Osteoblast (primary cell): Measurements from ENCODE around the gene CDH6. TPM values are rescaled to one million over a fixed set of nuclear protein-coding genes. Genes with fewer than 3 reads are reported as not detected.
A peak's percentile ranks its signal among the peaks of the same experiment; 100 is the strongest.

ENCODE experiments used
- DNase-seq: peaks from one replicate; pipeline ENCODE4 v3.0.0; 2011; ENCODE audit warnings: low spot score, mixed read lengths; ENCODE audit not compliant: insufficient read length; ENCODE audit errors: missing footprints
- H2AFZ ChIP-seq: 2 replicates; pipeline ENCODE4 v1.6.0; 2011; ENCODE audit warnings: mild to moderate bottlenecking, low read length
- H3K27ac ChIP-seq: 2 replicates; pipeline ENCODE4 v1.5.1; 2011; ENCODE audit warnings: mild to moderate bottlenecking, low read depth, low read length, moderate library complexity
- H3K27me3 ChIP-seq: 2 replicates; pipeline ENCODE4 v1.6.0; 2012; ENCODE audit warnings: mild to moderate bottlenecking, control low read depth, inconsistent platforms, low read length, moderate library complexity; ENCODE audit not compliant: insufficient read depth
- H3K36me3 ChIP-seq: 2 replicates; pipeline ENCODE4 v1.5.1; 2011; ENCODE audit warnings: mild to moderate bottlenecking, low read length, control low read depth, moderate library complexity; ENCODE audit not compliant: insufficient read depth
- H3K4me1 ChIP-seq: 2 replicates; pipeline ENCODE4 v1.5.1; 2011; ENCODE audit warnings: mild to moderate bottlenecking, low read length, control low read depth, moderate library complexity; ENCODE audit not compliant: insufficient read depth
- H3K4me2 ChIP-seq: 2 replicates; pipeline ENCODE4 v1.6.0; 2011; ENCODE audit warnings: mild to moderate bottlenecking, low read length; ENCODE audit not compliant: insufficient read depth
- H3K4me3 ChIP-seq: fragments of 200-600 bp; sonication (generic); 3 replicates; pipeline ENCODE4 v1.5.1; 2012; ENCODE audit warnings: mild to moderate bottlenecking, low read length, inconsistent platforms; ENCODE audit not compliant: insufficient read depth
- H3K79me2 ChIP-seq: 2 replicates; pipeline ENCODE4 v1.6.0; 2012; ENCODE audit warnings: mild to moderate bottlenecking, low read length, control low read depth, inconsistent platforms; ENCODE audit not compliant: insufficient read depth
- H3K9me3 ChIP-seq: 2 replicates; pipeline ENCODE4 v1.5.1; 2011; ENCODE audit warnings: low read depth, low read length, control low read depth
- H4K20me1 ChIP-seq: 2 replicates; pipeline ENCODE4 v1.6.0; 2012; ENCODE audit warnings: mild to moderate bottlenecking, low read length, control low read depth; ENCODE audit not compliant: insufficient read depth
- CTCF ChIP-seq: IDR thresholded peaks from 2 replicates; pipeline ENCODE4 v1.5.1; 2011; ENCODE audit warnings: mild to moderate bottlenecking, low read depth, low read length, moderate library complexity; ENCODE audit errors: extremely low read depth
- total RNA-seq: library from RNA; depleted of rRNA; stranded (reverse); fragments of >200 nt; gene quantifications from 2 replicates; pipeline ENCODE4 v1.2.3, GENCODE V29; 2012

CDH6 gene
- total RNA-seq, 1 donor: 16.3 TPM

- H3K4me3 ChIP-seq: no peak overlapping the region
- TF ChIP-seq CTCF: no peak
- no peaks in the 10 kb centered on the region for H3K79me2 ChIP-seq
- H2AFZ ChIP-seq: no peak overlapping the region
- H3K27me3 ChIP-seq: no peaks in the 10 kb centered on the region
- H3K27ac ChIP-seq: no peak overlapping the region
- DNase-seq: no peak
- H3K36me3 ChIP-seq: no peaks in the 10 kb centered on the region
- peaks cover 10% of the 10 kb centered on the region for H3K4me1 ChIP-seq
- H4K20me1 ChIP-seq: no peaks in the 10 kb centered on the region
- H3K4me2 ChIP-seq: no peak overlapping the region
- H3K9me3 ChIP-seq: no peaks in the 10 kb centered on the region
These were observed 33.2 kb downstream of the CDH6 start for GRCh38 chr5:31226651-31227050.

GRCh38 chr5:31229266-31229665, 35.8 kb downstream of the CDH6 start:
- H3K79me2 ChIP-seq: no peaks in the 10 kb centered on the region
- H3K27ac ChIP-seq: no peak overlapping the region
- no peaks in the 10 kb centered on the region for H3K9me3 ChIP-seq
- no peak for TF ChIP-seq CTCF
- H2AFZ ChIP-seq: no peak overlapping the region
- no peaks in the 10 kb centered on the region for H3K27me3 ChIP-seq
- H3K36me3 ChIP-seq: no peaks in the 10 kb centered on the region
- DNase-seq: no peak
- no peak overlapping the region for H3K4me2 ChIP-seq
- H3K4me1 ChIP-seq: peaks cover 19% of the 10 kb centered on the region
- no peak overlapping the region for H3K4me3 ChIP-seq
- no peaks in the 10 kb centered on the region for H4K20me1 ChIP-seq

GRCh38 chr5:31231177-31231838, 37.8 kb downstream of the CDH6 start:
- Histone ChIP-seq H3K4me2 (peak overlapping the region; percentile 56), H2AFZ (peak overlapping the region; percentile 60)

More at GRCh38 chr5:31231177-31231838, 37.8 kb downstream of the CDH6 start:
- Histone ChIP-seq H3K4me1 (peaks cover 19% of the 10 kb centered on the region), H3K36me3 (no peaks in the 10 kb centered on the region), H4K20me1 (no peaks in the 10 kb centered on the region), H3K4me3 (peak overlapping the region; percentile 13), H3K27me3 (no peaks in the 10 kb centered on the region), H3K9me3 (no peaks in the 10 kb centered on the region), H3K79me2 (no peaks in the 10 kb centered on the region), H3K27ac (peak overlapping the region; percentile 30)
- no peak for TF ChIP-seq CTCF
- no peak for DNase-seq
